Activated T-cell treated with anti-CD3 and anti-CD28 coated beads for 24 hours (primary cell): Measurements from ENCODE around the gene XAB2.
A peak's percentile ranks its signal among the peaks of the same experiment; 100 is the strongest.
"Not testable (repeated sequence)": the region's sequence is repeated elsewhere in the genome, so short reads cannot be mapped to it uniquely, and the experiment has no call there.

Experiments
- DNase-seq: peaks from one replicate; pipeline ENCODE4 v3.0.0-alpha.2; 2020; ENCODE audit warnings: low read depth

The XAB2 gene

DNA sequence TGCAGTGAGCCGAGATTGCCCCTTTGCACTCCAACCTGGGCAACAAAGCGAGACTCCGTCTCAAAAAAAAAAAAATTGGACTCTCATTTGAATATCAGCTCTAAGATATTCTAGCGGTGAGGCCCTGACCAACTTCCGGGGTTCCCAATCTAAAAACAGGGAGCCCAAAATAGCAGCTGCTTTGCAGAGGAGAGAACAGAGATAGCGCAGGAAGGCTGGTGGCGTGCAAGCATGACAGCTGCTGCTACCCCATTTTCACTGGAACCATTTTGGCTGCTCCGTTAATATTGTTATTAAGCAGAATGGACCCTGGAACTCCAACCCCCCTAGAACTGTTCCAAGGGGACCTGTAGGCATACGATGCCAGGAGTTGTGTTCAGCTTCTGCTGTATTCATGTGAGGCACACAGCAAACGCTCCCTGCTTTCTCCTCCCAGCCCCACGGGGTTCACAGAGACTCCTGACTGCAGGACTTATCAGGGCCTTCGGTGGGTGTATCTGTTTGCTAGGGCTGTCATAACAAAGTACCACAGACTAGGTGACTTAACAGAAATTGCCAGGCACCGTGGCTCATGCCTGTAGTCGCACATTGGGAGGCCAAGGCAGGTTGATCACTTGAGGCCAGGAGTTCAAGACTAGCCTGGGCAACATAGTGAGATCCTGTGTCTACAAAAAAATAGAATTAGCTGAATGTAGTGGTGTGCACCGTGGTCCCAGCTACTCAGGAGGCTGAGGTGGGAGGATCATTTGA is 19.1 kb upstream of the XAB2 start:
- DNase-seq: no peak

DNA sequence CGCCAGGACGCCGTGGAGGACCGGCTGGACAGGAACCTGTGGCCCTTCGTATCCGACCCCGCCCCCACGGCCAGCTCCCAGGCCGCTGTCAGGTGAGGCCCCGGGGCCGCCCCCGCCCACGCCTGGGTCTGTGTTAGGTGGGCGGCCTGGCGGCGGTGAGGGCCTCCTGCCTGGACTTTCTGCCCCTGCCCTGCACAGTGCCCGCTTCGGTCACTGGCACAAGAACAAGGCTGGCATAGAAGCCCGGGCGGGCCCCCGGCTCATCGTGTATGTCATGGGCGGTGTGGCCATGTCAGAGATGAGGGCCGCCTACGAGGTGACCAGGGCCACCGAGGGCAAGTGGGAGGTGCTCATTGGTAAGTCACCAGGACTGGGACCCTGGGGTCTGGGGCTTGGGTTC is 17.8 kb upstream of the XAB2 start:
- no peak for DNase-seq

DNA sequence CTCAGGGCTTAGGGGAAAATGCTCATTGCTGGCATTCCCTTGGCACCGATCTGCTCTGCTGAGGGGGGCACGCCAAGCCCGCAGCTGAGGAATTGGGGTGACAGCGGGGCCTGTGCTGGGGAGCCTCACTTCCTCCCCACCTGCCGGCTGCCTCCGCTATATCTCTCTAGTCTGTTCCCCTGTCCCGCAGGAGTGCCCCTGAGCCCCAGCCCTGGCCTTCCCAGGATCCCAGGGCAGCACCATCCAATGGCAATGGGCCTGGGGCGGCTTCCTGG is 17.0 kb upstream of the XAB2 start:
- no peak for DNase-seq

DNA sequence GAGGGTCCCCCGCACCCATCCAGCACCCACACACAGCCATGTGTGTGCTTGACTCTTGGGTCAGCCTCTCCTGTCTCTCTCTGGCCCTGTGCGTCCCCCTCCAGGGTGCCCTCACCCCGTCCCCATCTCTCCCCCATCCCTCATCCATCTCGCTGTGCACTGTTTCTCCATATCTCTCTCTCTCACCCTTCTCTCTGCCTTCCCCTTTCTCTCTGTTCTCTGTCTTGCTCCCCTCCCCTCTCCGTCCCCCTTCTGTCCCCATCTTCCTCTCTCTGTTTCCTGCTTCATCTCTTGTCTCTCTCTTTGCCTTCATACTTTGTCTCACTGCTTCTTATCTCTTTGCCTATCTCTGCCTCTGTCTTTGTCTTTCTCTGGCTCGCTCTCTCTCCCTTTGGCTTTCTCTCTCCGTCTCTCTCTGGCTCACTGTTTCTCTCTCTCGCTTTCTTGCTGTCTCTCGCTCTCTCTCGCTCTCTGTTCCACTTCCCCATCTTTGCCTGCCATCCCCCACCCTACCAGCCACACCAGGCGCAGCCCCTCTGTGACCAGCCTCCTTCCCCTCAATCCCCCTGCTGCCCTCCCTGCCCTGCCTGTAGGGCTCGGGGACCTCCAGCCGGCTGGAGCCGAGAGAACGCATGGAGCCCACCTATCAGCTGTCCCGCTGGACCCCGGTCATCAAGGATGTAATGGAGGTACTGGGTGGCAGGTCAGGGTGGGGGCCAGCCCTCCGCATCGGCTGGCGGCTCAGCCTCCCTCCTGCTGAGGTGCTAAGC is 16.5 kb upstream of the XAB2 start:
- no peak for DNase-seq

DNA sequence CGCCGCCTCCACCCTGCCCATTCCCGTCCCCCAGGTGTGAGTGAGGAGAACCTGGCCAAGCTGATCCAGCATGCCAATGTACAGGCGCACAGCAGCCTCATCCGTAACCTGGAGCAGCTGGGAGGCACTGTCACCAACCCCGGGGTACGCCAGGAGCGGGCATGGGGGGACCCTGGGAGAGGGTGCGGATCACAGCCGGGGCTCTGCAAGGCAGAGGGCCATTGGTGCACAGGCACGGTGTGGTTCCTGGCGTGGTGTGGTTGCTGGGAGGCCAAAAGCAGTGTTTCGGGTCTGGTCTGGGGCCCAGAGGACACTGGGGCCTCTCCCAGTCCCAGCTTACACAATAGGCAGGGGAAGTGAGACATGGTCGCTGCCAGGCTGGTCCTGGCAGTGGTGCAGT is 15.8 kb upstream of the XAB2 start:
- DNase-seq: no peak

DNA sequence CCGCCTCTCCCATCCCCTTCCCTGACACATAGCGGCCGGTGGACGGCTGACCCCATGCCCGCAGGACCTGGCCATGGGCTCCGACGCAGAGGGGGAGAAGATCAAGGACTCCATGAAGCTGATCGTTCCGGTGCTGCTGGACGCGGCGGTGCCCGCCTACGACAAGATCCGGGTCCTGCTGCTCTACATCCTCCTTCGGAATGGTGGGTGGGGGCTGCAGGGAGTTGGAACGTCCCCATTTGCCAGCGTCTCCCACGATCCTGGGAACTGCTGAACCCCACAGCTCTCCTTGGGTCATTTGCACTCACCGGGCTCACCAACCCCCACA is 15.2 kb upstream of the XAB2 start:
- DNase-seq: no peak

DNA sequence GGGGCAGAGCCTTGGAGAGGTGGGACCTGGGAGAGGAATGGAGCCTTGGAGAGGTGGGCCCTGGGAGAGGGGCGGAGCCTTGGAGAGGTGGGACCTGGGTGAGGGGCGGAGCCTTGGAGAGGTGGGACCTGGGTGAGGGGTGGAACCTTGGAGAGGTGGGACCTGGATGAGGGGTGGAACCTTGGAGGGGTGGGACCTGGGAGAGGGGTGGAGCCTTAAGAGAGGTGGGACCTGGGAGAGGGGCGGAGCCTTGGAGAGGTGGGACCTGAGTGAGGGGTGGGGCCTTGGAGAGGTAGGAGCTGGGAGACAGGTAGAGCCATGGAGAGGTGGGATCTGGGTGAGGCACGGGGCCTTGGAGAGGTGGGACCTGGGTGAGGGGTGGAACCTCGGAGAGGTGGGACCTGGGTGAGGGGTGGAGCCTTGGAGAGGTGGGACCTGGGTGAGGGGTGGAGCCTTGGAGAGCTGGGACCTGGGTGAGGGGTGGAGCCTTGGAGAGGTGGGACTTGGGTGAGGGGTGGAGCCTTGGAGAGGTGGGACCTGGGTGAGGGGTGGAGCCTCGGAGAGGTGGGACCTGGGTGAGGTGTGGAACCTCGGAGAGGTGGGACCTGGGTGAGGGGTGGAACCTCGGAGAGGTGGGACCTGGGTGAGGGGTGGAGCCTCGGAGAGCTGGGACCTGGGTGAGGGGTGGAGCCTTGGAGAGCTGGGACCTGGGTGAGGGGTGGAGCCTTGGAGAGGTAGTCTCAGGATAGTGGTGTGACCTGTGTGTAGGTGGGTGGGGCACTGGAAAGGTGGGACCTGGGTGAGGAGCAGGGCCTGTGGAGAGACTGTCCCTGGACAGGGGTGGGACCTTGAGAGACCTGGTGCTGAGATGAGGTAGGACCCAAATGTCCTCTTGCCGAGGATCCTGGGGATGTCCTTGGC is 14.5 kb upstream of the XAB2 start:
- DNase-seq: not testable (repeated sequence)

DNA sequence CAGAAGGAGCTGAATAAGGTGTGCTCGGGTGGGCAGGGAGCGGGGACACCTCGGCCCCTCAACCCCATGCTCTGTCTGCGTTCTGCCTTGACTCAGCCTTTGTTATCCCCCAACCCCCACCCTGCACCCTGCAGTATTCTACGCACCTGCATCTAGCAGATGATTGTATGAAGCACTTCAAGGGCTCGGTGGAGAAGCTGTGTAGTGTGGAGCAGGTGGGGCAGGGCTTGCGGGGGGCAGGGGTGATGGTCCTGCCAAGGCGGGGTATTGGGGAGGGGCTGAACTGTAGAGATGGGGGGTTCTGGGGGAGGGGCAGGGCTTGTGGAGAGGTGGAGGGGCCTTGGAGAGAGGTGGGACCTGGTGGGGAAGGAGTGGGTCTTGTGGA is 13.7 kb upstream of the XAB2 start:
- DNase-seq: no peak

DNA sequence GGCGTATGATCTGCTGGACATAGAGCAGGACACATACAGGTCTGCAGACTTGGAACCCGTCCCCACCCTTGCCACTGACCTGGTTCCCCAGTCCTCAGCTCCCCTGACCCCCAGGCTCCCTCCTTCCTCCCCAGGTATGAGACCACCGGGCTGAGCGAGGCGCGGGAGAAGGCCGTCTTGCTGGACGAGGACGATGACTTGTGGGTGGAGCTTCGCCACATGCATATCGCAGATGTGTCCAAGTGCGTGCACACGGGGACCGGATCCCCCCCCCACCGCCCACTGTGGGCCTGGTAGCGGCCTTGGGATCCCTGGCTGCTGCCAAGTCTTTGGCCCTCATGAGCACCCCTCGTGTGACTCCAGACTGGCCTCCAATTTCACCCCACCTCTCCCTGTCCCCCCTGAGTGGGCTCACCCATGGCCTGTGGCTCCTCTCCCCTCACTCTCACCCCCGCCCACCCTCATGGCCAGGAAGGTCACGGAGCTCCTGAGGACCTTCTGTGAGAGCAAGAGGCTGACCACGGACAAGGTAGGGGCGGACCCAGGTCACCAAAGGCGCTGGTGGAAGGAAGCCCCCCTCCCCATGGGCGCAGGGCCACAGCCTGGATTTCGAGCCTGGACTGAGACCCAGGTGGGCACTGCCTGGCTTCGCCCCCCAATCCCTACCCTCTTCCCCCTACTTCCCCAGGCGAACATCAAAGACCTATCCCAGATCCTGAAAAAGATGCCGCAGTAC is 13.1 kb upstream of the XAB2 start:
- DNase-seq: no peak

DNA sequence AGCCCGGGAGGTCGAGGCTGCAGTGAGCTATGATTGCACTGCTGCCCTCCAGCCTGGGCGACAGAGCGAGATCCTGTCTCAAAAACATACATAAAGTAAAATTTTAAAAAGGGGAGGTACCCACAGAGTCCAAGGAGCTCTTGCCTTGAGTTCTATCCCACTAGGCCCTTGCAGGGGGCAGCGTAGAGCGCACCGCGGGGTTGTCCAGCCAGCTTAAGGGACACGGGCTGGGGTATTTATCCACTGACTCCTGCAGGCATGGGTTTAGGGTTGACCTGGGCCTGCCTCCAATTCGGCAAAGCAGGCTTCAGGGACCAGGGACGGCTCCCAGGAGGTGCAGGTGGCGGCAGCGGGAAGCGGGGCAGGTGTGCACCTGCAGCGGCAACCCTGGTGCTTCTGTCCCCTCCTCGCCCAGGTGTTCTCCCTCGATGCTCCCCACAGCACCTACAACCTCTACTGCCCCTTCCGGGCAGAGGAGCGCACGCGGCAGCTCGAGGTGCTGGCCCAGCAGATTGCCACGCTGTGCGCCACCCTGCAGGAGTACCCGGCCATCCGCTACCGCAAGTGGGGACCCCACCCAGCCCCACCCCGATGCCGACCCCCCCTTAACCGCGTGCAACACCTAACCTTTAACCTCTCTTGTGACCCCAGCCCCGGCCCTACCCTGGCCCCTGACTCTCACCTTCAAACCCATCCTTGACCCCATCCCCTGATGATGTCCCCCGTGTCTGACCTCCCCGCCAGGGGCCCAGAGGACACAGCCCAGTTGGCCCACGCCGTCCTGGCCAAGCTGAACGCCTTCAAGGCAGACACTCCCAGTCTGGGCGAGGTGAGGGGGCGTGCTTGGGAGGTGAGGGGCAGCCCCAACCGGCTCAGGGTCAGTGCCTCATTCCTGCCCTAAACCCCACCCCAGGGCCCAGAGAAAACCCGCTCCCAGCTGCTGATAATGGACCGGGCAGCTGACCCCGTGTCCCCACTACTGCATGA is 12.2 kb upstream of the XAB2 start:
- no peak for DNase-seq

DNA sequence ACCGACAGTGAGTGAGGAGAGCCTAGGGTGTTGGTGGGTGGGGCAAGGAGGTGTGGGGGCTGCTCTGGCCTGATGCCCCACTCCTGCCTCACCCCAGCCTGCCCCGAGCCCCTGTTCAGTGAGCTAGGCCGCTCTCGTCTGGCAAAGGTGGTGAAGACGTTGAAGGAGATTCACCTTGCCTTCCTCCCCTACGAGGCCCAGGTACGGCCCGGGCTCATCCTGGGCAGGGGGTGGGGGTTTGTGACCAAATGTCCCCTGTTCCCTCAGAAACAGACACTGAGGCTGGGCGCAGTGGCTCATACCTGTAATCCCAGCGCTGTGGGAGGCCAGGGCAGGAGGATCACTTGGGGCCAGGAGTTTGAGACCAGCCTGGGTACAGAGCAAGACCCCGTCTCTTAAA is 11.5 kb upstream of the XAB2 start:
- DNase-seq: no peak

DNA sequence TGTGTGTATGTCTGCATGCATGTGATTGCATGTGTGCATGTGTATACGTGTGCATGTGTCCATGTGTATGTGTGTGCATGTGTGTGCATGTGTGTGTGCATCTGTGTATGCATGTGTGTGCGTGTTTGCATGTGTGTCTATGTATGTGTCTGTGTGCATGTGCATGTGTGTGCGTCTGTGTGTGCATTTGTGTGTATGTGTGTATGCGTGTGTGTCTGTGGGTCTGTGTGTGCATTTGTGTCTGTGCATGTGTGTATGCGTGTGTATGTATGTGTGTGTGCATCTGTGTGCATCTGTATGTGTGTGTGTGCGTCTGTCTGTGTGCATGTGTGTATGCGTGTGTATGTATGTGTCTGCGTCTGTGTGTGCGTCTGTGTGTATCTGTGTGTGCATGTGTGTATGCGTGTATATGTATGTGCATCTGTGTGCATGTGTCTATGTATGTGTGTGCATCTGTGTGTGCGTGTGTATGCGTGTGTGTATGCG is 10.6 kb upstream of the XAB2 start:
- DNase-seq: no peak

DNA sequence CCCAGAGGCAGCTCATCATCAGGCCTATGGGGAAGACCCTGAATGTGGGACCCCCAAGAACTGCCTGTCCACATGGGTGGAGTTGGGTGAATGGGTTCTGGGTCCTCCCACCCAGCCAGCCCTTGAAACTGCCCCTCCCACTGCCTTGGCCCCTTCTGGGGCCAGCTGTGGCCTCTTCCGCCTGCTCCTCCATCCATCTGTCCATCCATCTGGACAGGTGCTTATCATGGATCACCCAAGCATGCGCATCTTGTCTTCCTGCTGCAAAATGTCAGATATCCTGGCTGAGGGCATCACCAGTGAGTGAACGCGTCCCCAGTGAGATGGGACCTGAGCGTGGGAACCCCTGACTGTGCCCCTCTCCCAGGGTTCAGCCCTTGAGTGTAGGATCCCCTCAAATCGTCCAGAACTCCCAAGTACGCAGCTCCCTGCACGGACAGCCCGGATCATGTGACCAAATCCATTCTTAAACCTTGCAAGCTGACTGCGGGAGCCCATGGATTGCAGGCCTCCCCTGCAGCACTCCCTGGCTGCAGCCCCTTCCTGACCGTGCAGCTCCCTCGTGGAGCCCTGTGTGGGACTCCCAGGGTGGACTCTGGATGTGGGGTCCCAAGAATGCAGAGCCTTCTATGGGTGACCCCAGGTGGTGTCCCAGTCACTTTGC is 9.6 kb upstream of the XAB2 start:
- DNase-seq: no peak

DNA sequence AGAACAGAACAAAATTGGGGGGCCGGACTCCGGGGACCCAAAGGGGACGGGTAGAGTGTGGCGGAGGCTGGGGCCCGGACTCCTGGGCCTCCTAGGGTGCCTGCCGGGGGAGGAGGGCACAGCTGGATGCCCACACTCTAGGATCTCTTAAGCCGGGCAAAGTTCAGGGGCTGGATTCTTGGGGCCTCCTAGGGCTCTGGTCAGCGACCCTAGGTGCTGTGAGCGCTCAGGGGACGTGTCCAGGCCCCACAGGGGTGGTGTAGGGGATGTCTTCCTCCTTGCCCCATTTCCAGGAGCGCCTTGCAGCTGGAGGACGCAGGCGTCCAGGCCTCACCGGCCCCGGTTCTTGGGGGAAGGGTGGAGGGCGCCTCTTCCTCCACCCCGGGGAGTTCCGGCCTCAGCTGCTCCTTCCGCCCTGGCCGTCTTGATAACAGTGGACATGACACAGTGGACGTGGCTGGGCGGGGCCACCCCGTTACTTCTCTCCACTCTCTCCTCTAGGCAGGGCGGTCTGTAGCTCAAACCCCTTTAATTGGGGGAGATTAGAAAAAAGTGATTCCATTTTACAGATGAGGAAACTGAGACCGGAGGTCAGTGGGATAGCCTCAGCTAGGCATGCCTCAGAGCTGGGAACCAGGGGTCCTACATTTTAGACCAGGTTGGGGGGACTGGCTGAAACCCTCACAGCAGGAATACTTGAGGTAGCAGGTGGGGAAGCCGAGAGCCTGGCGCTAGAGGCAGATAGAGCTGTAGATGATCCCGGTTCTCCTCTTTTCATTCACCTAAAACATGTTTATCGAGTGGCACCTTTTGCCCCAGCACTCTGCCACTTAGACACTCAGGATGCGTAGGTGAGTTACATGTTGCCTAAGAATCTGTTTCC is 8.3 kb upstream of the XAB2 start:
- no peak for DNase-seq

DNA sequence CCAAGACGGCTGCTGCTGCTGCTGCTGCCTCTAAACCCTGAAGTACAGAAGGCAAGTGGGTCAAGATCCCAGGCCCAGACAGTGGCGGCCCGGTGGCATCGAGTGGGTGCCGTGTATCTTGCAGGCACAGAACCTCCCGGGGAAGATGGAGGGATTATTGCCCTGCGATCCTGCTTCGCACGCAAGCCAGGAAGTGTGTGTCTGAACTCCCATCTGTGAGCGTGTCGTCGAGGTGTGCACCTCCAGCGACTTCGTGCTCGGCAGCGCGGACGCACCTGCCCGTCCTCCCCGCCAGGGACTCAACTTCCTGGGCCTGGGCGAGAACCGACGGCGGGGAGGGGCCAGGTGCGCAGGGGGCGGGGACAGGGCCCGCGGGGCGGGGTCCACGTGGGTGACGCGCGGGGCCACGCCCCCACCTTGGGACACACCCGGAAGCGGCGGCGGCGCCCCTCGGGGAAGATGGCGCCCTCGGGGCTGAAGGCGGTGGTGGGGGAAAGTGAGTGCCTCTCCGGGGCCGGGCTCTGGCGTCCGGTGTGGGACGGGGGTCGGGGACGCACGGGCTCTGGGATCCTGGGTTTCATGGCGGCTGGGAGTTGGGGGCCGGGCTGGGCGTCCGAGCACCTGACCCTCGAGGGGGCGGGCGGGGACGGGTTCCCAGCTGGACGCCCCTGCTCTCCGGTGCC is 7.5 kb upstream of the XAB2 start, which contains the start of gene STXBP2:
TSS of gene STXBP2 (plus strand) at position 420 of the 683 bp plus-strand sequence. CDS start at position 460, 40 bp downstream.
- DNase-seq: peak; percentile 88

DNA sequence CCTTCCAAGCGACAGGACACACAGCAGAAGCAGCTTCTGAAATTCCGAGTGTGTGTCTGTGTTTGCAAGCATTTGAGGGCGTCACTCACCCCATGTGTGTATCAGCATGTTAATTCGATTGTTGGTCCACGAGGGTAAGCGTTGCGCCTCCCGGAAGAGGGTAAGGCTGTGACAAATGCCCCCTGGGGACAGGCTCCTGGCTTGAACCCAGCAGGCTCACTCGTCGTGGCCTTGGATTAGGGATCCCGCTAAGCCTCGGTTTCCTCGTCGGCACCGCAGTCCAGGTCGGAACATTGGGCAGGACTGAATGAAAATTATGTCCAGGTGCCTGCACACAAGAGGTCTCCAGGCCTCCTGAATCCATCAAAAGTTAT is 7.0 kb upstream of the XAB2 start:
- no peak for DNase-seq

DNA sequence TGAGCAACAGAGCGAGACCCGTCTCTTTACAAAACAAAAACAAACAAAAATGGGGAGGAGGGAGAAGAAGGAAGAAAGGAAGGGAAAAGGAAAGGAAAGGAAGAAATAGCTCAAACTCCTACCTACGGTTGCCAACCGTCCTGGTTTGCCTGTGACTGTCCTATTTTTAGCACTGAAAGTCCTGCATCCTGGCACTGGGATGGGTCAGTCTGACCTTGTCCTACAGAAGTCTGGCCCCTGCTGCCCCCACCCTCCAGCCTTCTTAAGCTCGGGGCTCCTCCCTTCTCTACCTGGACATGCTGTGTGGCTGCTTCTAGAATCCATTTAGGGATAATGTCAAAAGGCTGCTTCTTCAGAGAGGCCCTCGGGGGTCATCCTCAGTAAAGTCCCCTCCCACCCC is 6.3 kb upstream of the XAB2 start:
- DNase-seq: no peak

DNA sequence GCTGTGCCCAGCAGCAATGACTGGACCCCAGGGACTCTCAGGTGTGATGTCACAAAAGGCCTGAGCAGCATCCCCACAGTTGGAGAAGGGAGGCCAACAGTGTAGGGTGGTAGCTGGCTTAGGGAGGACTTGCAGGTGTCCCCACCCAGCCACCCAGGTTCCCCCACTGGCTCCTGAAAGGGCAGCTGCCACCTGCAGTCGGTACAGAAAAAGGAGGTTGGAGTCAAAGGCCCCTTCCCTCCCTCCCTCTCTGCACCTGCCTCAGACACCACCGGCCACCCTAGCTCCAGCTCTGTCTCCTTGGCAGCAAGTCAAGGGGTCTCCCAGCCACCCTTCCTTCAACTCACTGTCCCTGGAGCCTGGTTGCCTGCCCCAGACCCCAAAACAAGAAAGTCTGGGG is 4.4 kb upstream of the XAB2 start, which contains the start of gene PCP2:
TSS of gene PCP2 (minus strand) at position 22 of the 400 bp plus-strand sequence. CDS start 262 bp downstream, outside the sequence.
- no peak for DNase-seq
